NB4 (cell line): Measurements from ENCODE around the gene FMN1.

ENCODE experiments used
- CTCF ChIP-seq: IDR thresholded peaks from one replicate; pipeline ENCODE4 v1.5.1; 2012; ENCODE audit warnings: low read depth, low read length
- MYC ChIP-seq: IDR thresholded peaks from 2 replicates; pipeline ENCODE4 v1.6.1; 2011; ENCODE audit warnings: low read depth, low read length
- POLR2A ChIP-seq: IDR thresholded peaks from 2 replicates; pipeline ENCODE4 v1.6.1; 2011; ENCODE audit warnings: mild to moderate bottlenecking; ENCODE audit not compliant: insufficient read length; ENCODE audit errors: extremely low read depth
- TF ChIP-seq, protein P1 (sequence below): IDR thresholded peaks from 2 replicates; pipeline ENCODE4 v1.6.1; 2011; ENCODE audit warnings: low read depth, low read length

DNA sequence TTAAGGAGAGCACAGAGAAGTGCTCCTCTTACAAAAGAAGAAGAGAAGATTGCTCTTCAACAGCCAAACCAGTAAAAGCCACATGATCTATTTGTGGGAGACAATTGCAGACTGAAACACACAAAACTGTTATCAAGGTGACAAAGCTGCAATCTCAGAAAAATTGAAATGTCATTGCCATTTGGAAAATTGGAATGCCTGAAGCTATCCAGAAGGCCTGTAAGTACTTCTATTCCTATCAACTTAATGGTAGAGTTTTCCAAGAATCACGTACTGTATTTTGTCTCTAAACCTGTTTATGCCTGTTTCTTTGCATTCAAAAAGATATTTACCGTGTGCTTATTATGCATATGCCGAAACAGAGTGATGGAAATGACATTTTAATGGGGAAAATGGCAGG is 272.0 kb downstream of the FMN1 start:
- TF ChIP-seq, protein P1, sequence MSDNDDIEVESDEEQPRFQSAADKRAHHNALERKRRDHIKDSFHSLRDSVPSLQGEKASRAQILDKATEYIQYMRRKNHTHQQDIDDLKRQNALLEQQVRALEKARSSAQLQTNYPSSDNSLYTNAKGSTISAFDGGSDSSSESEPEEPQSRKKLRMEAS = no peak
- TF ChIP-seq CTCF = no peak
- TF ChIP-seq POLR2A = no peak
- no peak for TF ChIP-seq MYC
